HG02623 (cell line): ENCODE results near the gene DCLRE1C.
"Not testable (repeated sequence)": the region's sequence is repeated elsewhere in the genome, so short reads cannot be mapped to it uniquely, and the experiment has no call there.

ENCODE experiments used
- ATAC-seq: cut with Tn5 transposase; IDR thresholded peaks from one replicate; pipeline ENCODE4 v1.9.1; 2021; ENCODE audit warnings: moderate library complexity; ENCODE audit not compliant: unreplicated experiment

Gene DCLRE1C

GRCh38 chr10:14954001-14954770 is at the start of gene DCLRE1C:
TSS of gene DCLRE1C (minus strand) at chr10:14954096. CDS start at chr10:14954010, 86 bp downstream.
- peak; percentile 71 for ATAC-seq

- no peak for ATAC-seq
Observed at GRCh38 chr10:14995964-14996565, 42.2 kb upstream of the DCLRE1C start.

- ATAC-seq = not testable (repeated sequence)
Observed at GRCh38 chr10:14993500-14994455, 39.9 kb upstream of the DCLRE1C start.

GRCh38 chr10:14992336-14992735 is 38.4 kb upstream of the DCLRE1C start:
- ATAC-seq = not testable (repeated sequence)

- not testable (repeated sequence) for ATAC-seq
Observed at GRCh38 chr10:14991035-14991749, 37.3 kb upstream of the DCLRE1C start.

- ATAC-seq = not testable (repeated sequence)
Observed at GRCh38 chr10:14989552-14989951, 35.7 kb upstream of the DCLRE1C start.

GRCh38 chr10:14982744-14983143 is 28.8 kb upstream of the DCLRE1C start:
- no peak for ATAC-seq

GRCh38 chr10:14975672-14976273 is 21.9 kb upstream of the DCLRE1C start:
- ATAC-seq = no peak

GRCh38 chr10:14974153-14974998 is 20.5 kb upstream of the DCLRE1C start:
- ATAC-seq = not testable (repeated sequence)

- no peak for ATAC-seq
Observed at GRCh38 chr10:14971867-14972448, 18.1 kb upstream of the DCLRE1C start.

GRCh38 chr10:14967897-14968296 is 14.0 kb upstream of the DCLRE1C start:
- no peak for ATAC-seq

- peak; percentile 75 for ATAC-seq
Observed at GRCh38 chr10:14959221-14960057, 5.5 kb upstream of the DCLRE1C start, which contains the start of gene MEIG1. TSS of gene MEIG1 (plus strand) at chr10:14959388. CDS start at chr10:14966469, 7,081 bp downstream.

- no peak for ATAC-seq
Observed at GRCh38 chr10:14958872-14959220, 5.0 kb upstream of the DCLRE1C start.

- ATAC-seq = no peak
Observed at GRCh38 chr10:14954934-14955333, 1.0 kb upstream of the DCLRE1C start.

- peak; percentile 24 for ATAC-seq
Observed at GRCh38 chr10:14953424-14954000, 384 bp downstream of the DCLRE1C start.

- no peak for ATAC-seq
Observed at GRCh38 chr10:14952851-14953423, 959 bp downstream of the DCLRE1C start.

- no peak for ATAC-seq
Observed at GRCh38 chr10:14949291-14949690, 4.6 kb downstream of the DCLRE1C start.
